Adipose tissue (tissue), 3 donors: ENCODE results near the gene AFF3. TPM values are rescaled to one million over a fixed set of nuclear protein-coding genes. Genes with fewer than 3 reads are reported as not detected.
"Not testable (repeated sequence)": the region's sequence is repeated elsewhere in the genome, so short reads cannot be mapped to it uniquely, and the experiment has no call there.

Source experiments
- H3K27ac ChIP-seq: one replicate; pipeline ENCODE4 v1.5.1; 2013; ENCODE audit warnings: low read depth, low read length
- WGBS, 3 donors: extraction: QIAGEN DNeasy Blood & Tissue Kit; methylation state at CpG; one replicate each; pipeline ENCODE4 v1.1.7; 2013; 5-methylcytosine and 5-hydroxymethylcytosine counted together
- polyA plus RNA-seq, 3 donors: library from polyadenylated mRNA; stranded (reverse); fragments of 200-250 nt; gene quantifications; one replicate each; pipeline ENCODE4 v1.2.3, GENCODE V29; 2013
- donor health status: healthy with polysubstance abuse.
- donor health status: Bipolar disorder and iron deficiency.
- donor health status: healthy.

The AFF3 gene
- polyA plus RNA-seq, 3 donors, result 0.21 to 0.56 (median 0.56) TPM

DNA sequence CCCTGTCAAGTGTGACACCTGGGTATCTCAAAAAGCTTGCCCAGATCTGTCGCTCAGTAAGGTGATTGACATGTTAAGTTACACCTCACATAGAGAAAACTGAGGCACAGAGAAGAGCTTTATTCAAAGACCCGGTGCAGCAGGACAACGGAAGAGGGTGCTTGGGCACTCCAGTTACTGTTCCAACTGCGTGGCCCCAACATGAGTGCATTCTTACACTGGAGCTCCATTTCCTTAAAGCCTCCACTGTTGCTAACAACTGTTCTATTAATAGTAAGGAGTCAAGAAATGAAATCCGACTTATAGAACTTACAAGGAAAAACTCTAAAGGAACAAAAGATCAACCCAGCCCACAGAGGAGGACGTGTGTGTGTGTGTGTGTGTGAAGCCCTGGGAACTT, 597.8 kb downstream of the AFF3 start:
- H3K27ac ChIP-seq, result no peak overlapping the region
- WGBS, 3 donors, result 80 to 82% (median 81%) methylated on average over 6 of the region's 6 CpGs

- 30 to 81% (median 40%) methylated on average over 1 of the region's 1 CpG for WGBS, 3 donors
- no peak overlapping the region for H3K27ac ChIP-seq
These were observed 599.1 kb downstream of the AFF3 start for GRCh38 chr2:99543247-99543646.

- no peak overlapping the region for H3K27ac ChIP-seq
- WGBS, 3 donors, result 77 to 89% (median 87%) methylated on average over 4 of the region's 4 CpGs
These were observed 604.4 kb downstream of the AFF3 start for GRCh38 chr2:99537910-99538485.

DNA sequence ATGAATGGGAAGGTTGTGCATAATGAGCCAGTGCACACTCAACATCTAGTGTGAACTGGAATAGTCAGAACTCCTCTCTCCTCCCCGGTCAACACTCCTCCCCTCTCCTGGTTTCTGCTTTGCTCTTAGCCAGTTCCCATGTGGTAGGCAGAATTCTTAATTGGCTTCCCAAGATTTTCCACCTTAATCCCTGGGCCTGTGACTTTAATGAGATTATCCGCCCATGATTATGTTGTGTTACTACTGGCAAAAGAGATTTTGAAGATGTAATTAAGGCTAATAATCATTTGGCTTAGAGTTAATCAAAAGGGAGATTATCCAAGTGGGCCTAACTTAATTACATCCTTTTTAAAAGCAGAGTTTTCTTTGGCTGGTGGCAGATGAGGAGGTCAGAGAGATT, 618.3 kb downstream of the AFF3 start:
- 91 to 95% (median 94%) methylated on average over 2 of the region's 2 CpGs for WGBS, 3 donors
- no peak overlapping the region for H3K27ac ChIP-seq

DNA sequence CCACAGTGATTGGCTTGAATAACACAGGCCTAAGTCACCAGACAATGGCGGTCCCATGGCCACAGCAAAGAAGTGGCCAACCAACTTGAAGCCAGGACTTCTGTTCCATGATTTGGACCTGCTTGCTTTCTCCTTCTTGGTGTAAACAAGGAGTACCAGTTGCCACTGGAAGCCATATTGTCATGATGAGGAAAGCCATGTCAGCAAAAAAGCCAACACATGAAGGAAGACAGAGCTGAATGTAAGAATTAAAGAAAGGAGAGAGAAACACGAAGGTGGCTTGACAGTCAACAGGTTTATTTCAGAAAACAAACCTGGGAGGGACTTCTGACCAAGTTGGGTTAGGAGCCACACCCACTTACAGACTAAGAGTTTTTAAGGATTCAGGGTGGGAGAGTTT, 620.2 kb downstream of the AFF3 start:
- no peak overlapping the region for H3K27ac ChIP-seq
- 86 to 92% (median 88%) methylated on average over 2 of the region's 2 CpGs for WGBS, 3 donors

DNA sequence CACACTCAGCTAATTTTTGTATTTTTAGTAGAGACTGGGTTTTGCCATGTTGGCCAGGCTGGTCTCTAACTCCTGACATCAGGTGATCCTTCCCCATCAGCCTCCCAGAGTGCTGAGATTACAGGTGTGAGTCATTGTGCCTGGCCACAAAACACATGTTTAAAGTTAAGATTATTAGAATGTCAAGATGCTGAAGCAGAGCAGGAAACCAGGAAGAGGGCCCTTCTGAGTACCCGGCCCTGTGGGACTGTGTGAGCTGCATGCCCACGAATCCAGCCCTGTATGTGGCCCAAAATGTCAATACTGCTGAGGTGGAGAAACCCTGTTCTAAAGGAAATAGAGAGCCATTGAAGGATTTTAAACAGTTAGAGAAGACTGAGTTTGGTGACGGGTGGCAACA, 621.6 kb downstream of the AFF3 start:
- 71 to 84% (median 80%) methylated on average over 3 of the region's 3 CpGs for WGBS, 3 donors

DNA sequence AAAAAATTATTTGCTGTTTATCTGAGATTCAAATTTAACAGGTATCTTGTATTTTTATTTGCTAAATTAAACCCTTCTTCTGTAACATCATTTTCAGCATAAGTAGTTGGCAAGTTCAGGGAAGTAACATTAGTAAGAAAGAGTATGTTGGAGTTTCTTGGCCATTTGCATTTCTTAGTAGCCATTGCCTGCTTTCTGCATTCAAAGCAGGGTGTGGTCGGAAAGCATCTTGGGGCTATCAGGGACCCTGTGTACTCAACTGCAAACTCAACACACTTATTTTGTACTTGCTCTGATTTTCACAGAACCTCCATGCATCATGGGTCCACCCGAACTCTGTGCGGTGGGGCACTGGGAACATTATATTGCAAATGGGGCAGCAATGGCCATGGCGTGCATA, 622.2 kb downstream of the AFF3 start:
- no peak overlapping the region for H3K27ac ChIP-seq
- 84 to 96% (median 95%) methylated on average over 4 of the region's 4 CpGs for WGBS, 3 donors

More for the DNA sequence above, 621.6 kb downstream of the AFF3 start:
- H3K27ac ChIP-seq, result no peak overlapping the region

GRCh38 chr2:99514357-99514756, 628.0 kb downstream of the AFF3 start:
- WGBS, 3 donors, result 75 to 89% (median 79%) methylated on average over 4 of the region's 4 CpGs
- H3K27ac ChIP-seq, result no peak overlapping the region

DNA sequence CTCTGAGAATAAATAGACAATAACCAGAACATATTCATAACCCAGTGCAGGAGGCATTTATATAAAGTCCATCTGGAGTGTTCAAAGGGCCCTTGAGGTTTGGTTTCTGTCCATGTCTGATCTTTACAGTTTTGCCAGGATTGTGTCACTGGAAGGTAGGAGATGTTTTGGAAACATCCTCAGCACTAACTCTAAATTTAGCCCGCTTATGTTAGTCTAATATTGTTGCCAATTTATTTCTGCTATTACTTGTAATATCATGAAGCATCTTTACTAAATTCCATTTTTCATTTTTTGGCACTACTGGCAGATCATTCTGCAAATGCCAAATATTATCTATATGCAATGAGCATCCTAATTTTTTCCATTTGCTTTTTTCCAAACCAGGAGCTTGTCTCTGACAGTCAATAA, 630.2 kb downstream of the AFF3 start:
- H3K27ac ChIP-seq, result no peak overlapping the region
- 53 to 92% (median 63%) methylated on average over 1 of the region's 1 CpG for WGBS, 3 donors

DNA sequence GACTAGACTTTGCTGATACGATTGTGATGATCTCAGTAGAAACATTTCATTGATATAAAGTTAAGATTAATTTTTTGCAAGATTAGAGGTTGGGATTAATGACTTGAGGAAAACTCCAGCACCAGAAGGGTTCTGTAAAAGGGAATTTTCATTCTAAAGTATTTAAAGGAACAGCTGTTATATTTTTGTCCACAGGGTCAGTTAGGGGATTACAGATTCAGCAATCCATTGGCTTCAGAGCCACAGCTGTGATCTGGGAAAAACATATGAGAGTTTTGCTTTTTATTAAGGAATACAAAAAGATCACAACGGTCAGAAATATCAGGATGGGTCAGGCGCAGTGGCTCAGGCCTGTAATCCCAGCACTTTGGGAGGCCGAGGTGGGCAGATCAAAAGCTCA, 633.0 kb downstream of the AFF3 start:
- H3K27ac ChIP-seq, result no peak overlapping the region
- WGBS, 3 donors, result 79 to 91% (median 84%) methylated on average over 4 of the region's 4 CpGs

DNA sequence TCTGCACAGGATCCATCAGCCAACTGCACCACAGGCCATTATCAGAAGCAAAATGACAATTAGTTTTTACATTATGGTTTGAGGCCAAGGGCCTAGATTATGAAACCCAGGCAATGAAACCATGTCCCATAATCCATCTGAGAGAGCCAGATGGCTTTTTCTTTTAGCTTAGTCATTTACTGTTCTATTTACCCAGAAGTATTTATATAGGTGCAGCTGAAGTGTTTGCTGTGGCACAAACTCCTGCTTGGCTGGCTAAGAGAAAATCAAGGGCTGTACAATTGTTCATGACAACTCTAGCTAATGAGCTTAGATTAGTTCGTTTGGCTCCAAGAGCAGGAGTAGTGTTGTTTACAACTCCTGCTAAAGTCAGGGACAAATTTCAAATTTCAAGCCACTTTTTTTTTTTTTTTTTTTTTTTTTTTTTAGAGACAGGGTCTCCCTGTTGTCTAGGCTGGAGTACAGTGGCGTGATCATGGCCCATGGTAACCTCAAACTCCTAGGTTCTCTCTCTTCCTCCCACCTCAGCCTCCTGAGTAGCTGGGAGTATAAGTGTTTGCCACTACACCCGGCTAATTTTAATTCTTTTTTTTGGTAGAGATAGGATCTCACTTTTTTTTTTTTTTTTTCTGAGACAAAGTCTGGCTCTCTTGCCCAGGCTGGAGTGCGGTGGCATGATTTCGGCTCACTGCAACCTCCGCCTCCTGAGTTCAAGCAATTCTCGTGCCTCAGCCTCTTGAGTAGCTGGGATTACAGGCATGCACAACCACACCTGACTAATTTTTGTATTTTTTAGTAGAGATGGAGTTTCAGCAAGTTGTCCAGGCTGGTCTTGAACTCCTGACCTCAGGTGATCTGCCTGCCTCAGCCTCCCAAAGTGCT, 634.2 kb downstream of the AFF3 start:
- 85 to 96% (median 94%) methylated on average over 7 of the region's 7 CpGs for WGBS, 3 donors
- no peak overlapping the region for H3K27ac ChIP-seq

DNA sequence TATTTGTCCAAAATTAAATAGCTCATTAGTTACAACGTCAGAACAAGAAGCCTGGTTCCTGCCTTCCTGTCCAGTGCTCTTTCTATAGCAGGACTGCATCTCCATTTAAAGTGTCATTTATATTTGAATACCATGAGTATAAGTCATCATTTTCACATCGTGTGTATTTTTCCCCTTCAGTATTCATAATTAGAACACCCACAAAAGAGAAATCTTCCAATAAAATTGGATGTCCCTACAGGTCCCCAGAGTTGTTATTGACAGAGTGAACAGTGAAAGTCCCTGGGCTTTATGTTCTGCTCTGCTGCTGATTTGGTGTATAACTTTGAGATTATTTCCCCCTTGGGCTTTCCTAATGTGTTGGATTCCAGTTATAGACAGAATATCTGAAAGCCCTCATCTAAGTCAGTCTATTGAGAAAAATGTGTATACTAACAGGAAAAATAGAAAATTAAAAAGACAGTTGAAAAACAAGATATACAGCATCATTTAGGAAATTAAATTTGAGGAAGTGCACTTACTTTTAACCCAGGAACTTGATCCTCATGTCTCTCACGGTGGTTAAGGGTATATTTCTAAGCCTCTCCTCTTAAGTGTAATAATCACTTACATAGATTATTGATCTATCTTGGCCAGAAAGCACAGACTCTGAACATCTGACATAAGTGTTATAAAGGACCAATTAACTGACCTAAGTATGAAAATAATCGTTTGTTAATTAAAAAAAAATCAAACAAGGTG, 637.4 kb downstream of the AFF3 start:
- H3K27ac ChIP-seq, result no peak overlapping the region
- WGBS, 3 donors, result 40 to 51% (median 43%) methylated on average over 4 of the region's 4 CpGs

DNA sequence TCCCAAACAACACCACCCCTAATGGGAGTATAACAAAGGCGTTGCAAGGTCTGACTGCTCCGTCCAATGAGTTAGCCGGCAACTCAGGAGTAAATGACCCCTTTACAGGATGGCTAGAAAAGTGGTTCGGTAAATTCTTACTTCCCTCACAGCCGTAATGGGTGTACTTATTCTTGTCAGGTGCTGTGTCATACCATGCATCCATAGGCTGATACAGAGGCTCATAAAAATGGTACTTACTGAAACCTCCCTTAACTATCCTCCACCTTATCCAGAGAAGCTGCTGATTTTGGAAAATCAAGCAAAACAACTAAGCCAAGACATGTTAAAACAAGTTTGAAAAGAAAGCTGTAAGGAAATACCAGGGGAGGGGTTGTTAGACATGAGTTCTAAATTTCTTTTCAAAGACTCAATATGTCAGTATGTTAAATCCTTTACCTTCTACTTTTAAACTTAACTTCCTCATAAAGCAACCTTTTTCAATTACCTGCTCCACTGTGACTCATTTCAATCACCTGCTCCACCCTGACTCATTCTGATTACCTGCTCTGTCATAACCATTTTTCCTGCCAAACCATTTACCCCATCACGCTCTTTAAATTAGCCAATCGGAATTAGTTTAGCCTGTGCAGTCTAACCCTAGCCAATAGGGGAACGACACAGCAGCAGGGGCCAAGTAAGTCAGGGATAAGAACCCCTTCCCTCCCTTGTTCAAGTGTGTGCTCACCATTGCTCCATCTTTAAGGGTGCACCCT, 638.6 kb downstream of the AFF3 start:
- 88 to 89% (median 89%) methylated on average over 8 of the region's 8 CpGs for WGBS, 3 donors
- H3K27ac ChIP-seq, result not testable (repeated sequence)

DNA sequence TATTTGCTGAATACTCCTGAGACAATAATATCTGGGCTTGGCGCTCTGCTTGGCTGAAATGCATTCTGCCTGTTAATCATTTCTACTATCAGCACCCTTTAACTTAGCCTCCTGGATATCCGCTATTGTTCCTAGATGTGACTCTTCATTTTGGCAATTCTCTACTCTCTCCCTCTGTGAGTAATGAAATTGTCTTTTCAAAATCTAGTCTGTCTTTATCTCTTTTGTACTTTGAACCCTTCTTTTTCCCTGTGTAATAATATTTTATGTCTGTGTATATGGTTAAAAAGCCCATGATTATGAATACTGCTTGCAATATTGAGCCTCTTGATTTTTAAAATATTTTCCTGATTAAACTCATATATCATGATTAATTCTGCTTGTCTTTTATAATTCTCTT, 646.4 kb downstream of the AFF3 start:
- 64 to 76% (median 70%) methylated on average over 2 of the region's 2 CpGs for WGBS, 3 donors
- no peak overlapping the region for H3K27ac ChIP-seq

Other genes with a start within 250 kb of the AFF3 start
- 1 to 10 TPM; 1.3 to 1.7 (median 1.5) TPM for gene LONRF2, start 179.9 kb upstream of the AFF3 start, polyA plus RNA-seq